Right renal pelvis (tissue), 4 donors: Measurements from ENCODE around the gene TTC21A. TPM values are rescaled to one million over a fixed set of nuclear protein-coding genes. Genes with fewer than 3 reads are reported as not detected.

ENCODE experiments used
- DNase-seq, 4 donors: peaks; one replicate each; pipeline ENCODE4 v3.0.0-alpha.2; 2013; ENCODE audit warnings: low read depth in 4 of 4, low spot score in 3 of 4, missing footprints in 1 of 4
- polyA plus RNA-seq, 4 donors: library from polyadenylated mRNA; unstranded; fragments of 120-200 nt; gene quantifications; one replicate each; pipeline ENCODE4 v1.2.1, GENCODE V29; 2013; ENCODE audit not compliant: insufficient read length in 4 of 4

Gene TTC21A
- polyA plus RNA-seq, 4 donors: 5.9 to 10.9 (median 7.5) TPM

DNA sequence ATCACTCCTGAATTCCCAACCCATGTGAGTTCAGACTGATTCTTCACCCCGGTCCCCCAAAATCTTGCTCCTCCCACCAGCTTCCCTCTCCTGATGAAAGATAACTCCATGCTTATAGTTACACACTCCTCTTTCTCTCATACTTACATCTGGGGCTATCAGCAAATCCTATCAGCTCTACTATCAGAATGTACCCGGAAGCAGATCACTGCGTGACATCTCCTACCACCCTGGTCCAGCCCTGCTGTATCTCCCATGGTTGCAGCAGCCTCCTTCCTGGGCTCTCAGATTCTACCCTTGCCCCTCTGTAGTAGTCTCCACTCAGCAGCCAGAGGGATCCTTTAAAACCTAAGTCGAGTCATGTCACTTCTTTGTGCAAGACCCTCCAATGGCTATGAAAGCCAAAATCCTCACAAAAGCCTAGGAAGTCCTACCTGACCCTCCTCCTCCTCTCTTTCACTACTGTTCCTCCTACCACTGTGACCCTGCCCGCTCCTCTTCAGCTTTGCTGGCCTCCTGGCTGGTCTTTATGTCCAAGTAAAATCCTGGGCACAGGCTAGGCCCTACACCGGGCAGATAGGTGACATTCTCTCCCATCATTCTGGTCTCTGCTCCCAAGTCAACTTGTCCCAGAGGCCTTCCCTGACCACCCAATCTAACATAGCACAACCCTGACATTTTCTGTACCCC is 68.7 kb downstream of the TTC21A start:
- DNase-seq: no peak

DNA sequence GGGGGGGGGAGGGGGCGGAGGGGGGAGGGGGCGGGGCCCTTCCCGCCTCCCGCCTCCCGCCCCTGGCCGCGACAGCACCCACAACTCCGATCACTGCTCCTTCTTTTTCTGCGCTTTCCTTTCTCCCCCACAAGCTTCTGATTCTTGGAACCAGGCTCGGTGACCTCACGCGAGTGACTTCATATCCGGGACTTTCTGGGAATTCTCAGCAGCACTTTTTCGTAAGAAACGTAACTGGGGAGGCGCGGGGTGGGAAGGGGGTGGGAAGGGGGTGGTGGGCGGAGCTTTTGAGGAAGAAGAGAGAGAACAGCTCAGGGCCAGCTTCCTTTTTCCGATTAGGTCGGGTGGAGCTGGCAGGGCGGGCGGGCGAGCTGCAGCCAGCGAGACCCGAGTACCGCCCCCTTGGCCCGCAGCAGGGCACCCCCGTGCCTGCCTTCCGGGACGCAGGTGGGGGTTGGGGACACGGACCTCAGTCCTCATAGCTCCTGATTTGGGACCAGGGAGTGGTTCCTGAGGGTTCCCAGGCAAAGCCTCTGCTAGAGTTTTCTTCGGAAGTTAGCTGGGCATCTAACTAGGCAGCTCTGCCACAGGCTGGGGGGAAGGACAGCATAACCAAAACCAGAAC is 70.3 kb downstream of the TTC21A start:
- peak; percentile 66 to 90 (median 86) for DNase-seq

DNA sequence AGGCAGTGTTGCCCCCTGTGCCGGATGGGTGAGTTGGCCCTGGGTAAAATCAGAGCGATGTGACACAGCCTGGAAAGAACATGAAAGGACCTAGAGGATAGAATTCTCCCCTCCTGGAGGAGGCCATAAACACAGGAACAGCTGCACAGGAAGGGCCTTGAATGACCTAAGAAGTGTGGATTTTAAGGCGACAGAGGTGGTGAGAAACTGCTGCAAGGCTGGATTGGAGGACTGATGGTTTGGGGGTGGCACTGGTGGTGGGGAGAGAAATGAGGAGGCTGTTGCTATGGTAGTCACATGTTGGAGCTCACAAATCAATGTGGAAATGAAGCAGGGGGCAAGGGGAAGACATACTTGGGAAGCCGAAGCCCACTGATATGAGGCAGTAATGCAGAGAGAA is 71.1 kb downstream of the TTC21A start:
- no peak for DNase-seq

DNA sequence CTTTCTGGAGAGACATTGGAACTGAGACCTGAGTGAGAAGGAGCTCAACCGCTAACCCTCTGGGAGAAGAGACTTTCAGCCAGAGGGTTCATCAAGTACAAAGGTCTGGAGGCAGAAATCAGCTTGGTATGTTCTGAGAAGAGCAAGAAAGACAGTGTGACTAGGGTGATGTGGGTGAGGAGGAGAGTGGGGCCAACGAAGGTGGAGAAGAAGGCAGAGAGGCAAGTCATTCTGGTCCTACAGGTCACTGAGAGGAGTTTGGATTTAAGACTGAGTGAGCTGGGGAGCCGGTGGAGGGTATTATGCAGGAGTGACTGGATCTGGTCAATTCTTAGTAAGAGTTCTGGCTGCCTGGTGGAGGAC is 72.7 kb downstream of the TTC21A start:
- DNase-seq: no peak

DNA sequence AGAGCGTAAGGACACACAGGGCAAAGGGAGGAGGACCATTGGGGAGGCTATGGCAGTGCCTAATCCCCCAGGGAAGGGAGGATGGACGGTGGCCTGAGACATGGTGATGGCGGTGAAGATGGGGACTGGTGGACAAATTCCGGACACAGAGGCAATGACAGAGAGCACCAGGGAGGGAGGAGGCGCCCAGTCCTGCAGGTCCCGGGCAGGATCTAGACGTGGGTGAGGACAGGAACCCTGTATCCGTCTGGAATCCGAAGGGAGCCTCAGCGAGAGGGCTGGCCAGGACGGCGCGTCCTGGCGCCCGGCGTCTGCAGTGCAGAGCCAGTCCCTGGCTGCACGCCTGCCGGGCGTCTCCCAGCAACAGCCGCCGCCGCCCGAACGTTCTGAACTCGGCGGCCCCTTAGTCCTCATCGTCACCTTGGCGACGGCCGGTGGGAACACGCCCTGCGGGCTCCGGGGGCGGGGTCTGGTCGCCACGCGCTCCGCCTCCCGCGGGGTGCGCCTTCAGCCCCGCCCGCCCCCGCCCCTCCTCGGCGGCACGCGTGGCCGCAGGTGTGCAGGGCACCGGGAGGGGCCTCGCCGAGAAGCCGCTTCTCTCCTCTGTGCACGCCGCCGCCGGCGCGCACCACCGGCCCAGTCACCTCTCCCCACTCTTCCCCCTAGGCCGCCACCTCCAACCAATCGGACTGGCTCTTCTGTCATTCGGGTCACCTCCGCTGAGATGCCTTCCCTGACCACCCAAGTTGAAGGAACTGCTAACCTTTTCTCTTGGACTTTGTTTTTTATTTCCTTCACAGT is 73.3 kb downstream of the TTC21A start:
- peak; percentile 65 to 73 (median 68) for DNase-seq

DNA sequence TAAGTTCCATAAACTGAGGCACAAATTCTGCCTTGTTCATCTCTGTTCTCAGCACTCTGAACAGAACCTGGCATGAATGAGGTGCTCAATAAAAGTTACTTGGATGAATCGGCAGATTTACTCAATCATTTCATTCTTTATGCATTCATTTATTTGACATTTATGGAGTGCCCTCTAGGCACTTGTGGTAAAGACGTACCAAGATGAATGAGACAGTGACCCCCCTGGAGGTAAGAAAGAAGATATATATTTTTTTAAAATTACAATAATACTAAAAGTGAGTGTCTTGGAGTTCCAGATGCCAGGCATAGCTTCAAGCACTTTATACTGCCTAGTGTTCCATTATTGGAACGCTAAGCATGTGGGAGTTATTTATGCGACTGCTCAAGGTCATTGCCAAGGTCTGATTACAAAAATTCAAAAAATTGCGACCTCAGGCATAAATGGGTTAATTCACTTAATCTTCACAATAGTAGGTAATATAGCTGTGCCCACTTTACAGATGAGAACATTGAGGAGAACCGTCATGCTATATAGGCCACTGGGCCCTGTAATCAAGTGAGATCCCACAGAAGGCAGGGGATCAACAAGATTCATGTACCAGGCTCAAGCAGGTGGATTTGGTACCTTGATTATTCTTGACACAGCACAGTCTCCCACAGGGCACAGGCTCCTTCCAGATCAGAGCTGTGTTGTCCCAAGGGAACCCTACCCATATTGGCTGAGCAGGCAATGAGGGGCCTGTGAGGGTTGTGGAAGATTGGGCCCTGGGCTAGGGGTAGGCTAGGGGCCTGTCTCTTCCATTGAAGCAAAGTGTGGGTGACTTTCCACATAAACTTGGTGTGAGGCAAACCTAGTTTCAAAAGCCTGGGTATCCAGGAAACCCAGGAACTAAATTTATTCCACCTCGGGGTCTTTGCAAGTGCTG is 74.2 kb downstream of the TTC21A start:
- DNase-seq: no peak

DNA sequence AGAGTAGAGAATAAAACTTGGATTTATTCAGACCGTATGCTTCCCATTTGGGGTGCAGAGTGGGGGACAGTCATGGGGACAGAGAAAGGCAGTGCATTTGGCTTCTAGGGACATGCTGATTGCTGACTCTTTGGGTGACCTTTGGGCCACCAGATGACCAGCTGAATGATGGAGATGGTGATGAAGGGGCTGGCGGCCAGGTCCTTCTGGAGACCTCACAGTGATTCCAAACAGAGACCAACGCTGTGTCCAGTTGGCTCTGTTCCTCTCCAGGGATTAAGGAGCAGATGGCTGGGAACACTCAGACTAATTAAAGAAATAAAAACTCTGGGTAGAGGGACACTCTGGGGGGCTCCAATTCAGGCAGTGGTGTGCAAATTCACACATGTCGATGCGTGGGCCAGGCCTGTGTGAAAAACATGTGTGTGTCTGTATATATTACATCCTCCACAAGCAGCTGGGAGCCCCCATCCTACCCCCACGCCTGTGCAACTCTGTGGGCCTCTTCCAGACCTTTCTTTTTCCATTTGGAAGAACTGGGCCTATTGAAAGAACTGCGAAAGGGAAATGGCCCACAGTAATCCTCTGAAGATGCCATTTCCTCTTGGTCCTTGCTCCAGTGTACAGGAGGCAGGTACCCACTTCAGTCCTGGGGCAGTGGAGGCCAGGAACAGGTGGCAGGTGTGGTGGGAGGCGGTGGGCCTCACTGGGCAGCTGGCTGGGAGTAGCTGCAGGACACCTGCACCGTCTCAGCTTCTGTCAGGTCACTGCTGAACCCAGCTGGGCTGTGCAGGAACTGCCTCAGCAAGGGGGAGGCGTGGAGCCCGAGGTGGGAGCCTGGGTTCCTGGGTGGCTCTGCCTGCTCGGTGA is 76.0 kb downstream of the TTC21A start:
- no peak for DNase-seq

DNA sequence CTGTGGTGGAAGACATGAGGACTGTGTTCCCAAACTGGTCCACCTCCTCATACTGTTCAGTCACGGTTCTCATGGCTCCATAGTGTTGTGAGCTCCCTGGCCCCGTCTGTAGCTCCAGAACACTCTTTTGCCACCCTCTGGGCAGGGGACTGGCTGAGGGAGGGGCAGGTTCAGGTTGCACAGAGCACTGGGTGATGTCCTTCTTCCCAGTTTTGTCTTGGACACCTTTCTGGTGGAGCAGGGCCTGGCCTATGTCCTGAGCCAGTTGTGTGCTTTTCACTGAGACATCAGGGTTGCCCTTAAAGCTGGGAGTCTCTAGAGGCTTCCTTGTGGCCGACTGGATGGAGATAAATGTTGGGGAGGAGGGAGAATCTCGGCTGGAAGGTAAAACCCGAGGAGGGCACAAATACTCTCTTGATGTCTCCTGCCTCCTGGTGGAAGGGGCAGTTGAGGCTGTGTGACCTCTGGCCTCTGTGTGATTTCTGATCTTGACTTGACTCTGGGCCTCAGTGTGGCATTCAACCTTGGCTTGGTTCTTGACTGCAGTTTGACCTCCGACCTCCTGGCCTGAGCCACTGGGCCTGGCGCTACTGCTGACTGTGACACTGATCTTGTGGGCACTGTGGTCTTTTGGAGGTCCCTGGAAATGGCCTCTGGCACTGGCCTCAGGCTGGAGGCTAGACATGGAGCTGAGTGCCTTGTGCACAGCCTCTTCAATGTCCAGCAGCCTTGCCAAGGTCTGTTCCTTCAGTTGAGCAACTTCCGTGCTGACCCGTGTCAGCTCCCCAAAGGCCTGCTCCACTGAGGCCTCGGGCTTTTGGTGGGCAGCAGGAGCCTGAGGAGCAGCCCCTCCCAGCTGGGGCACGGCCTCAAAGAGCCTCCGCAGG is 76.8 kb downstream of the TTC21A start:
- no peak for DNase-seq

DNA sequence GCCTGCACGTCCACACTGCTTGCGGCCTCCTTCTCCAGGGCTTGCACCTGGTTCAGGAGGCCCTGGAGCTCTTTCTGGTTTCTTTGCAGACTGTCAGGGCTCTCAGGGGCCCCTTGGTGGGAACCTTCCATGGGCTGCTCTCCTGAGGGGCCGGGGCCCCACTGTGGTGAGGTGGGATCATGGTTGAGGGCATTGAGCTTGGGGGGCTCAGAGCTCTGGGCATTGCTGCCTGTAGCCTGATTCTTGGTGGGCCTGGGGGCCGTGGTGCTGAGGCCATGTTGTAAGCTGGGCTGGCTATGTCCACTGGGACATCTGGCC is 77.4 kb downstream of the TTC21A start:
- no peak for DNase-seq

DNA sequence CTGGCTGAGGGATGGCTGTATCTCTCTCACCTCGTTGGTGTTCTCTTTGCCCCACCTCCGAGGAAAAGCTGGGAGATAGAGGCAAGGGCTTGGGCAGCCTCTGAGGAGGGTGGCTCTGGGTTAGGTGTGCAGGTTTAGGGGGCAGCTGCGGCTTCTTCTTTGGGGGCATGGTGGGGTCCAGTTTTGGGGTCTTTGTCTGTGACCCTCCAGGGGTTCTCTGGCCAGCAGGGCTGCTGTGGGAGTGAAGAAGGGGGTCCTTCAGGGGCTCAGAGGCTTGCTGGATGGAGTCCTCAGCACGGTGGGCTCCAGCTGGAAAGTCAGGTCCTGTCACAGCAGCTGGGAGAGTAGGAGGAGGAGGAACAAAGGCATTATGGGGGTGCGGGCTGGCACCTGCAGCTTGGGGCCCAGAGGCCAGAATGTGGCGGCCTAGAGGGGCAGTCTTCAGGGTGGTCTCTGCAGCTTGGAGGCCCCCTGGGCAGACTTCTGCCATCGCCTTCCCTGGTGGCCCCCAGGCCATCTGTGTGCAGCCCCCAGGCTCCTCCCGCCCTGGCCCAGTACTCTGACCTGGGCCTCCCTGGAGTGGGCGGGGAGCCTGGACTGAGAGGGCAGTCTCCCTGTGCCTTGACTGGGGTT is 78.0 kb downstream of the TTC21A start:
- DNase-seq: no peak

DNA sequence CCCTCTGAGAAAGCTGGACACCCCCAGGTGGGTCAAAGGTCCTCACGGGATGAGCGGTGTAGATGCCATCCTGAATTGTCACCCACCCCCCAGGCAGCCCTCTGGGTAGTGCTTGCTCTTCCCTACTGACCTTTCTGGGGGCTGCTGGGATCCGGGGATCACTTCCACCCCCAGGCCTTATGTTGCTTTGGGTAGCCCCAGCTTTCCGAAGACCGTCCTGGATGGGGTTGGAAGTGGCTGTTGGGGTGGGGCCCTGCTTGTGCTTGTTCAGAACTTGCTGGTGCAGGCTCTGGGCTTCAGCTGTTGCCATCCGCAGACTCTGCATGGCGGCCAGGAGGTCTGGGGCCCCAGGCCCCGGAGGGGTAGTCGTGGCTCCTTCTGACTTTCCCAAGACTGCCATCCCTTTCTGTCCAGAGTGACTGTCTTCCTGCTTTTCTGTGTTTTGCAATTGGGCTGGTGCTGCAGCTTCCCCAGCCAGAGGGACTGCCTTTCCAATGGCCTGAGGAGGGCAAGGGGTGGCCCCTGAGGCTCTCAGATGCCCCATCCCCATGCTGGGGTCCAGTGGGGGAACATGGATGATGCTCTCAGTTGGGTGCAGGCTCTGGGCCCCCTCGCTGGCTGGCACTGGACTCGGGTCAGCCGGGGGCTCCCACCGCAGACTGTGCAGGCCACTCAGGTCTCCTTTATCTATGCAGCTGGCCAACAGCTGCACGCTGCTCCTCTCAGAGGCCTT is 78.6 kb downstream of the TTC21A start:
- DNase-seq: no peak

DNA sequence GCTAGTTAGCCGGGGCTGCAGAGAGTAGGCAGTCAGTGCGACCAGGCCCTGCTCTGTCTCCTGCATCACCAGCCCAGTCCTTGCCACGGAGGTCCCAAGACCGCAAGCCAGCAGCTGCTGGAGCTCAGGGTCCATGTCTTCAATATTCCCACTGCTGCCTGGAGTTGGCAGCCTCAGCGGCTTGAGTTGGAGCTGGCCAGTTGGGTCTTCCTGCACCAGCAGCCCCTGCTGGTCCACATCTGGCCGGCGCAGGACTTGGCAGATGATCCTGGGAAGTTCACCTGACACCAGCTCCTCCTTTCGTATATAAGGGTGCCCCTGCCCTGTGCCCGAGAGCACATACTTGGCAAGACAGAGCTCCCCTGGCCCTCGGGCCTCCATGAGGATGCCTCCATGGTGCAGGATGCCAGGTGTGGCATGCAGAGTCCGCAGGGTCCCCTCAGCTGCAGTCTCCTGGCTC is 79.2 kb downstream of the TTC21A start:
- DNase-seq: no peak

DNA sequence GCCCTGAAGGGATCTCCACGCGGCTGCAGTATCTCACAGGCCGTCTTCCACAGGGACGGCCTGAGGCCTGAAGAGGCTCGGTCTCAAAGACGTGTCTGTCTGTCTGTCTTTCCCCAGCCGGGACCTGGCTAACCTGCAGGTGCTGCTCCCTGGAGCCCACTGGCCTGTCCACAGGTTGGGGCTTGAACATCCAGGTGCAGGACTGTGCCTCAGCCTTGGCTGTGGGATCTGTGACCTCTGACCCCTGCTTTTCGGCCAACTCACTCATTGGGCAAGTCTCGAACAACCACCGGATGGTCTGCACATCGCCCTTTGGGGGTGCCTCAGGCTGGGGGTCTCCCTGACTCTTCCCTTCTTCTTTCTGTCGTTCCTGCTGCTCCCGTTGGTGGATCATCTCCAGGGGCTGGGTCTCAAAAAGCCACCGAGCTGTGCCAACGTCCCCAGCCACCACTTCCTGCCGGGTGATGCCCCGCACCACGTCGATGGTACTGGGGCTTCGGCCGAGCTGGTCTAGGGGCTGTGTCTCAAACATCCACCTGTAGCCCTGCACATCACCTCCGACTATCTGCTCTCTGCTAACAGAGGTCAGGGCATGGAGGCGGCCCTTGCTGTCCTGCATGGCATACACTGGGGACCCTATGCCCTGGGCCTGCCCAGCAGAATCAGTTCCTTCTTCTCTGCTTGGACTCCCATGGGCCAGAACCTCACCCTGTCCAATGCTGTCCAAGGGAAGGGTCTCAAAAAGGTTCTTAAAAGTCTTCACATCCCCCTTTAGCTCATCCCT is 80.1 kb downstream of the TTC21A start:
- DNase-seq: no peak
